HFFc6 (cell line): Measurements from ENCODE around the gene CD38. TPM values are rescaled to one million over a fixed set of nuclear protein-coding genes. Genes with fewer than 3 reads are reported as not detected.
"Not testable (repeated sequence)": the region's sequence is repeated elsewhere in the genome, so short reads cannot be mapped to it uniquely, and the experiment has no call there.

ENCODE experiments used
- DNase-seq: peaks from one replicate; pipeline ENCODE4 v3.0.0-alpha.2; 2018
- H3K27ac Mint-ChIP-seq: 2 replicates; pipeline ENCODE4 v1.8.0; 2020; ENCODE audit warnings: mild to moderate bottlenecking, mixed read lengths
- H3K27me3 Mint-ChIP-seq: 2 replicates; pipeline ENCODE4 v1.8.0; 2021; ENCODE audit warnings: mild to moderate bottlenecking, moderate library complexity, mixed read lengths; ENCODE audit not compliant: insufficient read depth
- H3K36me3 Mint-ChIP-seq: 2 replicates; pipeline ENCODE4 v1.8.0; 2021; ENCODE audit warnings: low read depth, mixed read lengths
- H3K4me1 Mint-ChIP-seq: 2 replicates; pipeline ENCODE4 v1.8.0; 2020; ENCODE audit warnings: low read depth, mixed read lengths
- H3K4me3 Mint-ChIP-seq: 2 replicates; pipeline ENCODE4 v1.8.0; 2020; ENCODE audit warnings: mild to moderate bottlenecking, moderate library complexity, mixed read lengths
- H3K9me3 Mint-ChIP-seq: 2 replicates; pipeline ENCODE4 v1.8.0; 2020; ENCODE audit warnings: mild to moderate bottlenecking, mixed read lengths
- total RNA-seq, 6 experiments: library from RNA; stranded (reverse); fragmentation: NEBNext Ultra II Directional; extraction: Animal tissue kit (Norgen Biotek cat#: 25700); gene quantifications; 2 replicates in 1 of 6; 3 replicates in 5 of 6; pipeline ENCODE4 v1.2.3, GENCODE V29; 2021
- TF ChIP-seq, protein P1 (sequence below): fragments of 200-600 bp; sonication (generic); IDR thresholded peaks from 2 replicates; pipeline ENCODE4 v1.5.0; 2021; ENCODE audit warnings: antibody characterized with exemption, mild to moderate bottlenecking

Gene CD38
- total RNA-seq, 6 experiments from 2014 or later = 0.07 to 0.15 (median 0.07) TPM; not detected in 3

DNA sequence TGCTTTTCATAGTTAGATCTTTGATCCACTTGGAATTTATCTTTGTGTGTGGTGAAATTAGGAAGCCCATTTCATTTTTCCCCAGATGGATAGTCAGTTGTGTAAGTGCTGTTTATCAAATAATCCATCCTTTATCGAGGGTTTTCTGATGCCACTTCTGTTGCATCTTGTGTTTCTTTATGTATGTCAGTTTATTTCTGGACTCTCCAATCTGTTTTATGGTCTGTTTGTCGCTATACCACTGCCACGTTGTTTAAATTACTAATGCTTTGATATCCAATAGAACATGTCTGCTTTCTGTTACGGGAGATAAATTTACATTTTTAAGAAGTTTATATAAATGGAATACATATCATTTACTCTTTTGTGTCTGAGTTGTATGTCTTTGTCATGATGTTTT lies 21.0 kb downstream of the CD38 start:
- H3K4me1 Mint-ChIP-seq = no peaks in the 10 kb centered on the region
- H3K36me3 Mint-ChIP-seq = no peaks in the 10 kb centered on the region
- DNase-seq = no peak
- H3K27me3 Mint-ChIP-seq = peaks cover 31% of the 10 kb centered on the region
- TF ChIP-seq, protein P1, sequence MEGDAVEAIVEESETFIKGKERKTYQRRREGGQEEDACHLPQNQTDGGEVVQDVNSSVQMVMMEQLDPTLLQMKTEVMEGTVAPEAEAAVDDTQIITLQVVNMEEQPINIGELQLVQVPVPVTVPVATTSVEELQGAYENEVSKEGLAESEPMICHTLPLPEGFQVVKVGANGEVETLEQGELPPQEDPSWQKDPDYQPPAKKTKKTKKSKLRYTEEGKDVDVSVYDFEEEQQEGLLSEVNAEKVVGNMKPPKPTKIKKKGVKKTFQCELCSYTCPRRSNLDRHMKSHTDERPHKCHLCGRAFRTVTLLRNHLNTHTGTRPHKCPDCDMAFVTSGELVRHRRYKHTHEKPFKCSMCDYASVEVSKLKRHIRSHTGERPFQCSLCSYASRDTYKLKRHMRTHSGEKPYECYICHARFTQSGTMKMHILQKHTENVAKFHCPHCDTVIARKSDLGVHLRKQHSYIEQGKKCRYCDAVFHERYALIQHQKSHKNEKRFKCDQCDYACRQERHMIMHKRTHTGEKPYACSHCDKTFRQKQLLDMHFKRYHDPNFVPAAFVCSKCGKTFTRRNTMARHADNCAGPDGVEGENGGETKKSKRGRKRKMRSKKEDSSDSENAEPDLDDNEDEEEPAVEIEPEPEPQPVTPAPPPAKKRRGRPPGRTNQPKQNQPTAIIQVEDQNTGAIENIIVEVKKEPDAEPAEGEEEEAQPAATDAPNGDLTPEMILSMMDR = no peak
- H3K27ac Mint-ChIP-seq = no peak overlapping the region
- no peak overlapping the region for H3K4me3 Mint-ChIP-seq
- H3K9me3 Mint-ChIP-seq = no peaks in the 10 kb centered on the region

DNA sequence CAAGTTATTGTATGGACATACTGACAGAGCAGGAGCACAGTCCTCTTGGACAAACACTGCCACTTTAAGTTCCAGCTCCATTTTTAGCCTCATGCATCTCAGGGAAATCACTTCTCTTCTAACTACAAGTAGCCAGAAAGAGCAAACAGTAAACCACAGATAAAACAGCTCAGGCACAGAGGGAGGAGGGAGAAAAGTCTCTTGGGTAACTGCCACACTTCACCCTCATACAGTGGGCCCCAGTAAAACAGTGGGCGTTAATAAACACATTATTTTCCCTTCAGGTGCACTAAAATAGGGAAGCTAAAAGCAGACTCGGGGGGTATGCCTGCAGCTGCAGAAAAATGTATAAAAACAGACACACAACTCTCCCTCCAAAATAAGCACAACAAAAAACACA lies 21.6 kb downstream of the CD38 start:
- Mint-ChIP-seq H3K4me3 (no peak overlapping the region), H3K4me1 (no peaks in the 10 kb centered on the region), H3K27ac (no peak overlapping the region), H3K9me3 (no peaks in the 10 kb centered on the region), H3K27me3 (peaks cover 31% of the 10 kb centered on the region), H3K36me3 (no peaks in the 10 kb centered on the region)
- no peak for DNase-seq
- TF ChIP-seq, protein P1 = no peak

DNA sequence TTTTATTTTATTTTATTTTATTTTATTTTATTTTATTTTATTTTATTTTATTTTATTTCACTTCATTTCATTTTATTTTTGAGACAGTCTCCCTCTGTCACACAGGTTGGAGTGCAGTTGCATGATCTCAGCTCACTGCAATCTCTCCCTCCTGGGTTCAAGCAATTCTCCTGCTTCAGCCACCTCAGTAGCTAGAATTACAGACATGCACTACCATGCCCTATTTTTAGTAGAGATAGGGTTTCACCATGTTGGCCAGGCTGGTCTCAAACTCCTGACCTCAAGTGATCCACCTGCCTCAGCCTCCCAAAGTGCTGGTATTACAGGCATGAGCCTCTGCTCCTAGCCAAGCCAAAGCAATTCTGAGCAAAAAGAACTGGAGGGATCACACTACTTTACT lies 24.4 kb downstream of the CD38 start:
- not testable (repeated sequence) for H3K4me3 Mint-ChIP-seq, H3K4me1 Mint-ChIP-seq, H3K9me3 Mint-ChIP-seq, DNase-seq, H3K27ac Mint-ChIP-seq, H3K36me3 Mint-ChIP-seq
- peaks cover 37% of the 10 kb centered on the region for H3K27me3 Mint-ChIP-seq

DNA sequence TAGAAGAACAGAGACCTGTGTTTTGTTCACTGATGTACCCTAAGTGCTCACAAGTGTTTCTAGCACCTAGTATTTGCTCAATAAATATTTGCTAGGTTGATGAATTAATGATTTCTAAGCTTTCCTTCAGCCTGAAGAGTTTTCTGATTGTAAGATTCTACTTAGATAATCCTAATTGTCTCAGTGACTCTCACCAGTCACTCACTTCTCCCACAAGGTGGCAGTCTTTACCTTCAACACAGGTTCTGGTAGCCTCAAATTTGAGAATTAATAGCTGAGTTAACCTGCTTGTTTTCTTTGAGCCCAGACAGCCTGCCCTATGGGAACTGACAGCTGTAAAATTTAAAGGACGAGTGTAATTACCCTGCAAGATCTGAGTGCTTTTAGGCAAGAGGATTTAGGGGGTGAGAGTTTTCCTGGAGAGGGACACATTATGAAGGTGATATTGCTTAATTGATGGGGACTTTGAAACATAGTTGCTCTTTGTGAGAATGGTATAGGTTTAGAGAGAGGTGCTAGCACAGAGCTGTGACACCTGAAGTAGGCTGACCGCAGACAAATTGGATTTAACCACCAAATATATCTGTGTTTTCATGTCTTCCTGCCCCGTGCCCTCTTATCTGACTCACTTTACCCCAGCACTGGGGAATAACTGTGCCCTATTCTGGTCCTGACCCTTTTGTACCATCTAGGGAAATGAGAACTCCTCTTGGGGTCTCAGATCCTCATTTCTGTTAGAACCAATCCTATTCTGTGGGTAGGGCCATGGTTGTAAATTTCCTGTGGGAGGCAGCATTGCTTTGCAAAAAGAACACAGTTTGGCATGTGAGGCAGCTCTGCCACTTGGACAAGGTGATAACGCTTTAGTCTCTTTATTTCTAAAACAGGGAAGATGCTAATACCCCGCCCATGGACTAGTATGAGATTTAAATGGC lies 27.7 kb downstream of the CD38 start:
- no peak overlapping the region for H3K4me3 Mint-ChIP-seq
- H3K4me1 Mint-ChIP-seq = peaks cover 6% of the 10 kb centered on the region; the same call in 1 of the 2 replicates
- TF ChIP-seq, protein P1 = peak; percentile 85
- H3K27me3 Mint-ChIP-seq = peaks cover 38% of the 10 kb centered on the region
- H3K27ac Mint-ChIP-seq = no peak overlapping the region
- H3K9me3 Mint-ChIP-seq = no peaks in the 10 kb centered on the region
- DNase-seq = peak; percentile 56
- no peaks in the 10 kb centered on the region for H3K36me3 Mint-ChIP-seq

DNA sequence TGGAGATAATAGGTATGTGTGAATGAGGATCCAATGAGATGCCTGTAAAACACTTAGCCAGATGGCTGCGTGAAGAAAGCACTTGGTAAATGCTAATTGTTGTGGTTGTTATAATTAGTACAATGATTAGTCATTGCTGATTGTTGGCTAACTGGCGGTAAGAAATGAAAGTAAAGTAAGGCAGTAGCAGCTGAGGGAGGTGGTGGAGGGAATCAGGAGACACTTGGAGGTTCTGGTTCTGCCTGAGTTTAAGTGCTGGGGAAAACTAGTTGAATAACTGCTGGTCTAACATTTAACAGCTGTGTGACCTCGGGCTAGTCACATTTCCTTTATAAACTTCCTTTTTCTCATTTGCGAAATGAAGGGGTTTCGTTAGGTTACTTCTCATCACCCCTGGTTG lies 30.9 kb downstream of the CD38 start:
- Mint-ChIP-seq H3K27me3 (peaks cover 28% of the 10 kb centered on the region), H3K9me3 (no peaks in the 10 kb centered on the region), H3K4me3 (no peak overlapping the region), H3K27ac (no peak overlapping the region), H3K4me1 (peaks cover 6% of the 10 kb centered on the region; the same call in 1 of the 2 replicates), H3K36me3 (no peaks in the 10 kb centered on the region)
- TF ChIP-seq, protein P1 = no peak
- no peak for DNase-seq

DNA sequence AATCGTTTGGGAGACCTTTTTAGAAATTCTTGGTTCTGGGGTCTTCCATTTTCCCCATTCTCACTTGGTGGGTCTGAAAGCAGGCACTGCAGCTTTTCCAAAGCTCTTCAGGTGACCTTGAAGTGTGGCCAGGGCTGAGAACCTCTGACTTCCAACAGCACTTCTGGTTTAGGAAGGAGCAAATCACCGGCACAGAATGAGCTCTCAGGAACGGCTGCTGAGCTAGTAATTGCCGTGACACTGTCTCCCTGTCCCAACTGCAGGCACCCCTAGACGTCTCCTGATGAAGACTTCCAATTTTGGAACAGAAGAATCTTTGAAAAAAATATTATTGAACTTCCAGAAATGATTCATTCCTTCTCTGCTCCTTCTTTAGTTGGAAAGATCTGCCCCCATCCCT lies 31.3 kb downstream of the CD38 start:
- DNase-seq = no peak
- H3K27me3 Mint-ChIP-seq = peaks cover 28% of the 10 kb centered on the region
- peaks cover 6% of the 10 kb centered on the region; the same call in 1 of the 2 replicates for H3K4me1 Mint-ChIP-seq
- no peak overlapping the region for H3K4me3 Mint-ChIP-seq
- H3K9me3 Mint-ChIP-seq = no peaks in the 10 kb centered on the region
- no peak overlapping the region for H3K27ac Mint-ChIP-seq
- H3K36me3 Mint-ChIP-seq = no peaks in the 10 kb centered on the region
- TF ChIP-seq, protein P1 = no peak
